Suprapubic skin (tissue), 4 donors: ENCODE data around the gene DAAM2.

Experiments
- CTCF ChIP-seq, 2 donors: fragments of 200-600 bp in 1 of 2; fragments of 450-650 bp in 1 of 2; sonication (generic) in 1 of 2; IDR thresholded peaks; one replicate each; pipeline ENCODE4 v1.5.1; 2016 to 2019; ENCODE audit warnings: antibody characterized with exemption in 2 of 2, mild to moderate bottlenecking in 1 of 2, moderate library complexity in 1 of 2
- EP300 ChIP-seq: sonication (generic); formaldehyde crosslinking; IDR thresholded peaks from one replicate; pipeline ENCODE4 v1.6.1; 2017; ENCODE audit warnings: antibody characterized with exemption
- POLR2A ChIP-seq, 2 donors: fragments of 450-650 bp; IDR thresholded peaks; one replicate each; pipeline ENCODE4 v1.6.1; 2017; ENCODE audit warnings: antibody characterized with exemption in 2 of 2, mild to moderate bottlenecking in 2 of 2, moderate library complexity in 2 of 2
- POLR2AphosphoS5 ChIP-seq, 3 donors: sonication (generic); formaldehyde crosslinking; IDR thresholded peaks; one replicate each; pipeline ENCODE4 v1.6.1; 2017; ENCODE audit warnings: antibody characterized with exemption in 3 of 3

- no peak for TF ChIP-seq CTCF (IDR thresholded peaks at IDR 0.05)
- TF ChIP-seq POLR2A (IDR thresholded peaks at IDR 0.05): no peak
- TF ChIP-seq EP300: no peak
- no peak for TF ChIP-seq POLR2AphosphoS5 (IDR thresholded peaks at IDR 0.05)
These were observed 60.1 kb downstream of the DAAM2 start for GRCh38 chr6:39852324-39852723.
